Measurements from ENCODE around the gene FBRS. TPM values are rescaled to one million over a fixed set of nuclear protein-coding genes. Genes with fewer than 3 reads are reported as not detected.
A peak's percentile ranks its signal among the peaks of the same experiment; 100 is the strongest.

FBRS gene
- total and polyA plus RNA-seq, 2 of the 13 experiments (the other 11 are each of a cell fraction or from before 2014, with no cell fraction given), result 13.7 to 16.2 TPM

DNA sequence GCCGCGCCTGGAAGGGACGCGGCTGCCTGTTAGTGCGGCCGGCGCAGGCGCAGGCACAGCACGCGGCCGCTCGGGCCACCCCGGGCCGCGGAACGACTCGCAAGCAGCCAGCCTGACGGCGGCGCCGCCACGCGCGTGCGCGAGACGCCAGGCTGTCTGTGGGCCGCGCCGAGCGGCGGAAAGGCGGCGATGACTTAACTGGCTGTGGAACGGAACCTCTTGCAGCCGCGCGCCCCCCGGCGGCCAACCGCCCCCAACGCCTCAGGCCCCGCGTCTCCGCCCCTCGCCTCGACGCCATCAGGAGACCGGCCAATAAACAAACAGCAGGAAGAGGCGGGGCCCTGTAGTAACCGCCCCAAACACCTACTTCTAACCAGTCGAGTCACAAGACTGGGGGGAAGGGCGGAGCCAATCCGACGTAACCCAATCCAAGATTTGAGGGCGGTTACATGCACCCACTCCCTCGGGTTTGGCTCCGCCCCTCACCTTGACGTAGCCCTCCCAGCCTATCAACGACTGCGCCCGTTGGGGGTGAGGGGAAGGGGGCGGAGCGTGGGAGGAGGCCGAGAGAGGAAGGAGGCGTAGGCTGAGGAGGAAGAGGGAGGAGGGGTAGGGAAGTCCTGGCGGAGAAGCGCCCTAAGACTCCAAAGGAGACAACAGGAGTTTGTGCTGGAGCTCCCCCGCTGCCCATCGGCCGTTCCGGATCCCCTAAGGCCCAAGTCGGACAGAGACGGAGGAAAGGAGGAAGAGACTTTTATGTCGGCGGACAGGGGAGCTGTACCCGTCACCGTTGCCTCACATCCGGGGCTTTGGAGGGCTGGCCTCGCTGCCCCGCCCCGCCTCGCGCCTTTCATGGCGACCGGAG, at the start of gene FBRS (continued):
- TF ChIP-seq, protein P1, sequence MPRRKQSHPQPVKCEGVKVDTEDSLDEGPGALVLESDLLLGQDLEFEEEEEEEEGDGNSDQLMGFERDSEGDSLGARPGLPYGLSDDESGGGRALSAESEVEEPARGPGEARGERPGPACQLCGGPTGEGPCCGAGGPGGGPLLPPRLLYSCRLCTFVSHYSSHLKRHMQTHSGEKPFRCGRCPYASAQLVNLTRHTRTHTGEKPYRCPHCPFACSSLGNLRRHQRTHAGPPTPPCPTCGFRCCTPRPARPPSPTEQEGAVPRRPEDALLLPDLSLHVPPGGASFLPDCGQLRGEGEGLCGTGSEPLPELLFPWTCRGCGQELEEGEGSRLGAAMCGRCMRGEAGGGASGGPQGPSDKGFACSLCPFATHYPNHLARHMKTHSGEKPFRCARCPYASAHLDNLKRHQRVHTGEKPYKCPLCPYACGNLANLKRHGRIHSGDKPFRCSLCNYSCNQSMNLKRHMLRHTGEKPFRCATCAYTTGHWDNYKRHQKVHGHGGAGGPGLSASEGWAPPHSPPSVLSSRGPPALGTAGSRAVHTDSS (CRISPR knock-in tag; conservative IDR thresholded peaks at IDR 0.05), result no peak; the same call in 1 of the 2 replicates
- TF ChIP-seq EHMT2 (IDR thresholded peaks at IDR 0.05; ENCODE audit: borderline replicate concordance, low read depth, low read length), result no peak
- peak; percentile 64 for TF ChIP-seq ZNF607 (CRISPR knock-in tag; IDR thresholded peaks at IDR 0.05; ENCODE audit: borderline replicate concordance)
- TF ChIP-seq, protein P2, sequence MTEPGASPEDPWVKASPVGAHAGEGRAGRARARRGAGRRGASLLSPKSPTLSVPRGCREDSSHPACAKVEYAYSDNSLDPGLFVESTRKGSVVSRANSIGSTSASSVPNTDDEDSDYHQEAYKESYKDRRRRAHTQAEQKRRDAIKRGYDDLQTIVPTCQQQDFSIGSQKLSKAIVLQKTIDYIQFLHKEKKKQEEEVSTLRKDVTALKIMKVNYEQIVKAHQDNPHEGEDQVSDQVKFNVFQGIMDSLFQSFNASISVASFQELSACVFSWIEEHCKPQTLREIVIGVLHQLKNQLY (CRISPR knock-in tag; IDR thresholded peaks at IDR 0.05), result no peak; the same call in 1 of the 2 replicates

DNA sequence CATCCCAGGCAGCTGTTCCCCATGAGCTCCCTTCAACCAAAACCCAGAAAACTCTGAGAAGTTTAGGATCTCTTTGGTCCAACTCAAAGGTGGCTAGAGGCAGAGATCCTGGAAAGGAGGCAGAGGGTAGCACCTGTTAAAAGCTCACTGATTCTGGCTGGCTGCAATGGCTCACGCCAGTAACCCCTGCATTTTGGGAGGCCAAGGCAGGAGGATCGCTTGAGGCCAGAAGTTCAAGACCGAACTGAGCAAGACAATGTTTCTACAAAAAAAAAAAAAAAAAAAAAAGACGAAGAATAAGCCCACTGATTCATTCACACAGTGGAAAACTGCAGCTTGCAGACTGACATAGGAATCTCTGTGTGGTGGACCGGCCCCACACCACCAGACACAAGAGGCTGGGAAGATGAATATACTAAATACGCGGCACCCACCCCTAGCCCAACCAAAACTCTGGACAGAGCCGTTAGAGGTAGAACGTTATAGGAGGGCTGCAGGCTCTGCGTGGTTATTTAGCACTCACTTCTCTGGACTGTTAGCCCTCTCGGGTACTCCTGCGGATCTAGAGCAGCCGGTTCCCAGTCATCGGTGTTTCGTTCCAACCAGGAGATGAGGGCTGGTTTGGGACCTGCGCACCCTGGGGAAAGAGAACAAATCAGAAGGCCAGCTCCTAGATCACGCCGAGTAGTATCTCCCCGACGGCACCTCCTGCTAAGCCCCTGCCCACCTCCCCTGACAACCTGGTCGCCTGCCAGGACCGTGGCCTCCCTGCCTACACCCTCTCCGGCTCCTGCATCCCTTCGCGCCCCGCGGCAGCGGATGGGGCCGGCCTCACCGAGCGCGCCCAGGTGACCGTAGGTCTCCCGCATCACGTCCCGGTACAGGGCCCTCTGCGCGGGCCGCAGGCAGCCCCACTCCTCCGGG, 49.0 kb upstream of the FBRS start:
- TSS peak; percentile 78 for BruUV-seq (replicated peaks)
- ATAC-seq (peak; percentile 69), FAIRE-seq (no peak), DNase-seq (ENCODE audit: low spot score) (no peak)
- POLR2A ChIA-PET, result interaction anchor here (1.1 to 3.5 kb wide), 23 partner anchors 11 to 509 kb away, joined by 3 to 46 read pairs (median 6); partner anchors contain the start of genes FBRS, KAT8, PRR14 and SEPHS2
- peak overlapping the region; percentile 98 for H3K4me2 ChIP-seq (ENCODE audit: low read depth, low read length)
- H3K36me3 ChIP-seq (replicated peaks in 1 of 2; ENCODE audit: control insufficient read depth in 1 of 2, insufficient read depth in 2 of 2, low read length in 2 of 2), result peaks cover 11 to 27% of the 10 kb centered on the region in 2 experiments; a peak in 3 of 5 replicates
- no peaks in the 10 kb centered on the region for H4K20me1 ChIP-seq (ENCODE audit: insufficient read depth, low read length)
- CTCF ChIA-PET (ENCODE audit: low intra/inter-chr PET ratio, low total read pairs), result no interaction called here
- H3K9ac ChIP-seq (ENCODE audit: insufficient read depth, low read depth, low read length), result peak overlapping the region; percentile 99
- H2AFZ ChIP-seq (ENCODE audit: low read length), result peak overlapping the region; percentile 84
- no peaks in the 10 kb centered on the region; a peak in 1 of 5 replicates for H3K27me3 ChIP-seq (ENCODE audit: control insufficient read depth in 1 of 2, insufficient read depth in 2 of 2, low read length in 2 of 2)
- in situ Hi-C loops (cut with HindIII; ENCODE audit: extremely low pct_ligation_motif_present, low pct_unique_long_range_greater_than_20kb) (loop anchor here (10.0 kb wide), 1 partner anchor 174 kb away; the partner anchor contains the start of gene DCTPP1), intact Hi-C loops (cut with micrococcal nuclease; ENCODE audit: unreplicated experiment) (no loop called here)
- peak overlapping the region; percentile 92 for H3K27ac ChIP-seq (ENCODE audit: extremely low read length, insufficient read depth, low read length)
- WGBS (ENCODE audit: low lambda C conversion rate), result 10% methylated on average over 39 of the region's 40 CpGs
- peaks cover 34% of the 10 kb centered on the region for H3K4me1 ChIP-seq (ENCODE audit: insufficient read depth, low read length)
- peak overlapping the region; percentile 80 to 96 (median 92) for H3K4me3 ChIP-seq (replicated peaks in 1 of 3; ENCODE audit: insufficient read depth in 1 of 3, low read depth in 2 of 3, low read length in 3 of 3)
- H3K9me3 ChIP-seq (ENCODE audit: low read length), result no peaks in the 10 kb centered on the region
- peaks cover 18% of the 10 kb centered on the region for H3K79me2 ChIP-seq (ENCODE audit: insufficient read depth, low read length)
- no peak; the same call in 1 of the 2 replicates for TF ChIP-seq ZFP90 (CRISPR knock-in tag; IDR thresholded peaks at IDR 0.05; ENCODE audit: borderline replicate concordance)
- TF ChIP-seq SRY (CRISPR knock-in tag; IDR thresholded peaks at IDR 0.05), result no peak
- no peak for TF ChIP-seq ZNF644 (CRISPR knock-in tag; IDR thresholded peaks at IDR 0.05; ENCODE audit: low read depth)
- TF ChIP-seq, protein P3, sequence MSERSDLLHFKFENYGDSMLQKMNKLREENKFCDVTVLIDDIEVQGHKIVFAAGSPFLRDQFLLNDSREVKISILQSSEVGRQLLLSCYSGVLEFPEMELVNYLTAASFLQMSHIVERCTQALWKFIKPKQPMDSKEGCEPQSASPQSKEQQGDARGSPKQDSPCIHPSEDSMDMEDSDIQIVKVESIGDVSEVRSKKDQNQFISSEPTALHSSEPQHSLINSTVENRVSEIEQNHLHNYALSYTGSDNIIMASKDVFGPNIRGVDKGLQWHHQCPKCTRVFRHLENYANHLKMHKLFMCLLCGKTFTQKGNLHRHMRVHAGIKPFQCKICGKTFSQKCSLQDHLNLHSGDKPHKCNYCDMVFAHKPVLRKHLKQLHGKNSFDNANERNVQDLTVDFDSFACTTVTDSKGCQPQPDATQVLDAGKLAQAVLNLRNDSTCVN (CRISPR knock-in tag; IDR thresholded peaks at IDR 0.05; ENCODE audit: borderline replicate concordance), result peak; percentile 66; the same call in 1 of the 2 replicates
- TF ChIP-seq CHD4 (IDR thresholded peaks at IDR 0.05; ENCODE audit: borderline replicate concordance, low read length), result 0 out of 2 replicates have a peak, but pooled peaks have one; percentile 10
- TF ChIP-seq, protein P4, sequence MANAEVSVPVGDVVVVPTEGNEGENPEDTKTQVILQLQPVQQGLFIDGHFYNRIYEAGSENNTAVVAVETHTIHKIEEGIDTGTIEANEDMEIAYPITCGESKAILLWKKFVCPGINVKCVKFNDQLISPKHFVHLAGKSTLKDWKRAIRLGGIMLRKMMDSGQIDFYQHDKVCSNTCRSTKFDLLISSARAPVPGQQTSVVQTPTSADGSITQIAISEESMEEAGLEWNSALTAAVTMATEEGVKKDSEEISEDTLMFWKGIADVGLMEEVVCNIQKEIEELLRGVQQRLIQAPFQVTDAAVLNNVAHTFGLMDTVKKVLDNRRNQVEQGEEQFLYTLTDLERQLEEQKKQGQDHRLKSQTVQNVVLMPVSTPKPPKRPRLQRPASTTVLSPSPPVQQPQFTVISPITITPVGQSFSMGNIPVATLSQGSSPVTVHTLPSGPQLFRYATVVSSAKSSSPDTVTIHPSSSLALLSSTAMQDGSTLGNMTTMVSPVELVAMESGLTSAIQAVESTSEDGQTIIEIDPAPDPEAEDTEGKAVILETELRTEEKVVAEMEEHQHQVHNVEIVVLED (CRISPR knock-in tag; IDR thresholded peaks at IDR 0.05; ENCODE audit: borderline replicate concordance), result no peak
- TF ChIP-seq SP2 (CRISPR knock-in tag; IDR thresholded peaks at IDR 0.05), result no peak
- no peak for TF ChIP-seq ZNF441 (CRISPR knock-in tag; IDR thresholded peaks at IDR 0.05; ENCODE audit: borderline replicate concordance)
- TF ChIP-seq YEATS4 (CRISPR knock-in tag; IDR thresholded peaks at IDR 0.05; ENCODE audit: borderline replicate concordance), result no peak
